ENCODE measurements around the gene SORCS2.

- TF ChIP-seq CTCF (IDR thresholded peaks at IDR 0.05; ENCODE audit: poor library complexity, severe bottlenecking), result no peak
- no peak for TF ChIP-seq RAD21 (conservative IDR thresholded peaks at IDR 0.05)
- no peak for TF ChIP-seq EP300 (conservative IDR thresholded peaks at IDR 0.05; ENCODE audit: poor library complexity, severe bottlenecking)
- no peak for TF ChIP-seq EZH2 (IDR thresholded peaks at IDR 0.05; ENCODE audit: borderline replicate concordance, insufficient read depth, low read length, poor library complexity, severe bottlenecking)
- no peak for TF ChIP-seq POLR2AphosphoS5 (IDR thresholded peaks at IDR 0.05)
- no peak for TF ChIP-seq TAF1 (IDR thresholded peaks at IDR 0.05; ENCODE audit: low read depth)
These were observed 118.1 kb downstream of the SORCS2 start for GRCh38 chr4:7310451-7310850.

All from neural cell (in vitro differentiated cells).